ENCODE results near the gene APOD.
"Not testable (repeated sequence)": the region's sequence is repeated elsewhere in the genome, so short reads cannot be mapped to it uniquely, and the experiment has no call there.

APOD gene

GRCh38 chr3:195609229-195609628 is 25.5 kb upstream of the APOD start:
- H3K4me3 ChIP-seq (ENCODE audit: low read length): no peak overlapping the region
- no peak for DNase-seq (ENCODE audit: low read depth)
- no peak for TF ChIP-seq CTCF (conservative IDR thresholded peaks at IDR 0.05; ENCODE audit: low read length)

- H3K4me3 ChIP-seq (ENCODE audit: low read length); DNase-seq (ENCODE audit: low read depth): not testable (repeated sequence)
These were observed 18.0 kb upstream of the APOD start for GRCh38 chr3:195601785-195602184.

GRCh38 chr3:195601382-195601781 is 17.6 kb upstream of the APOD start:
- no peak for DNase-seq (ENCODE audit: low read depth)
- TF ChIP-seq CTCF (conservative IDR thresholded peaks at IDR 0.05; ENCODE audit: low read length): no peak
- H3K4me3 ChIP-seq (ENCODE audit: low read length): no peak overlapping the region

- H3K4me3 ChIP-seq (ENCODE audit: low read length); DNase-seq (ENCODE audit: low read depth): not testable (repeated sequence)
These were observed 16.2 kb upstream of the APOD start for GRCh38 chr3:195599926-195600325.

GRCh38 chr3:195599516-195599915 is 15.8 kb upstream of the APOD start:
- not testable (repeated sequence) for DNase-seq (ENCODE audit: low read depth); H3K4me3 ChIP-seq (ENCODE audit: low read length)

GRCh38 chr3:195597848-195598247 is 14.1 kb upstream of the APOD start:
- no peak for DNase-seq (ENCODE audit: low read depth)
- no peak for TF ChIP-seq CTCF (conservative IDR thresholded peaks at IDR 0.05; ENCODE audit: low read length)

GRCh38 chr3:195597229-195597628 is 13.5 kb upstream of the APOD start:
- H3K4me3 ChIP-seq (ENCODE audit: low read length): no peak overlapping the region
- no peak for TF ChIP-seq CTCF (conservative IDR thresholded peaks at IDR 0.05; ENCODE audit: low read length)

More at GRCh38 chr3:195597848-195598247, 14.1 kb upstream of the APOD start:
- H3K4me3 ChIP-seq (ENCODE audit: low read length): no peak overlapping the region

GRCh38 chr3:195596765-195597171 is 13.0 kb upstream of the APOD start:
- DNase-seq (ENCODE audit: low read depth): no peak
- no peak for TF ChIP-seq CTCF (conservative IDR thresholded peaks at IDR 0.05; ENCODE audit: low read length)
- H3K4me3 ChIP-seq (ENCODE audit: low read length): no peak overlapping the region

More at GRCh38 chr3:195597229-195597628, 13.5 kb upstream of the APOD start:
- no peak for DNase-seq (ENCODE audit: low read depth)

GRCh38 chr3:195595785-195596531 is 12.2 kb upstream of the APOD start:
- no peak for DNase-seq (ENCODE audit: low read depth)
- H3K4me3 ChIP-seq (ENCODE audit: low read length): no peak overlapping the region
- no peak for TF ChIP-seq CTCF (conservative IDR thresholded peaks at IDR 0.05; ENCODE audit: low read length)
